GM18867 (cell line): ENCODE measurements around the gene WT1.
"Not testable (repeated sequence)": the region's sequence is repeated elsewhere in the genome, so short reads cannot be mapped to it uniquely, and the experiment has no call there.

Experiments
- ATAC-seq: cut with Tn5 transposase; IDR thresholded peaks from one replicate; pipeline ENCODE4 v1.9.1; 2021; ENCODE audit warnings: mild to moderate bottlenecking, moderate library complexity; ENCODE audit not compliant: unreplicated experiment

The WT1 gene

GRCh38 chr11:32435511-32435941 is at the start of gene WT1:
WT1 (minus strand) TSS chr11:32435539.
- no peak for ATAC-seq

- no peak for ATAC-seq
These were observed 44.0 kb upstream of the WT1 start for GRCh38 chr11:32479291-32479690.

GRCh38 chr11:32478277-32478731 is 43.0 kb upstream of the WT1 start:
- ATAC-seq = no peak

- ATAC-seq = no peak
These were observed 38.1 kb upstream of the WT1 start for GRCh38 chr11:32473282-32473909.

GRCh38 chr11:32472226-32472625 is 36.9 kb upstream of the WT1 start:
- ATAC-seq = no peak

- ATAC-seq = not testable (repeated sequence)
These were observed 36.2 kb upstream of the WT1 start for GRCh38 chr11:32471544-32471943.

- ATAC-seq = no peak
These were observed 34.5 kb upstream of the WT1 start for GRCh38 chr11:32469791-32470190.

- ATAC-seq = no peak
These were observed 31.1 kb upstream of the WT1 start for GRCh38 chr11:32466279-32466915.

- ATAC-seq = no peak
These were observed 28.7 kb upstream of the WT1 start for GRCh38 chr11:32464078-32464477.

GRCh38 chr11:32462011-32462690 is 26.8 kb upstream of the WT1 start:
- no peak for ATAC-seq

- no peak for ATAC-seq
These were observed 21.5 kb upstream of the WT1 start for GRCh38 chr11:32456864-32457263.

- ATAC-seq = no peak
These were observed 19.7 kb upstream of the WT1 start for GRCh38 chr11:32454993-32455392.

GRCh38 chr11:32451808-32452207 is 16.5 kb upstream of the WT1 start:
- no peak for ATAC-seq

GRCh38 chr11:32450372-32450771 is 15.0 kb upstream of the WT1 start:
- ATAC-seq = no peak

GRCh38 chr11:32448232-32448631 is 12.9 kb upstream of the WT1 start:
- no peak for ATAC-seq

- no peak for ATAC-seq
These were observed 11.9 kb upstream of the WT1 start for GRCh38 chr11:32447252-32447651.

- no peak for ATAC-seq
These were observed 10.9 kb upstream of the WT1 start for GRCh38 chr11:32446227-32446626.

GRCh38 chr11:32444186-32444585 is 8.8 kb upstream of the WT1 start:
- no peak for ATAC-seq

- no peak for ATAC-seq
These were observed 5.6 kb upstream of the WT1 start for GRCh38 chr11:32440916-32441315.

- ATAC-seq = no peak
These were observed 5.1 kb upstream of the WT1 start for GRCh38 chr11:32440312-32440908.

GRCh38 chr11:32439501-32440210 is 4.3 kb upstream of the WT1 start:
- no peak for ATAC-seq
